Retina (tissue), 1 donor: ENCODE measurements around the gene ZNF319.
"Not testable (repeated sequence)": the region's sequence is repeated elsewhere in the genome, so short reads cannot be mapped to it uniquely, and the experiment has no call there.

Experiments
- DNase-seq: peaks from one replicate; pipeline ENCODE4 v3.0.0-alpha.2; 2016

Gene ZNF319

GRCh38 chr16:58020628-58021521, 20.4 kb upstream of the ZNF319 start:
- peak; percentile 88 for DNase-seq

DNA sequence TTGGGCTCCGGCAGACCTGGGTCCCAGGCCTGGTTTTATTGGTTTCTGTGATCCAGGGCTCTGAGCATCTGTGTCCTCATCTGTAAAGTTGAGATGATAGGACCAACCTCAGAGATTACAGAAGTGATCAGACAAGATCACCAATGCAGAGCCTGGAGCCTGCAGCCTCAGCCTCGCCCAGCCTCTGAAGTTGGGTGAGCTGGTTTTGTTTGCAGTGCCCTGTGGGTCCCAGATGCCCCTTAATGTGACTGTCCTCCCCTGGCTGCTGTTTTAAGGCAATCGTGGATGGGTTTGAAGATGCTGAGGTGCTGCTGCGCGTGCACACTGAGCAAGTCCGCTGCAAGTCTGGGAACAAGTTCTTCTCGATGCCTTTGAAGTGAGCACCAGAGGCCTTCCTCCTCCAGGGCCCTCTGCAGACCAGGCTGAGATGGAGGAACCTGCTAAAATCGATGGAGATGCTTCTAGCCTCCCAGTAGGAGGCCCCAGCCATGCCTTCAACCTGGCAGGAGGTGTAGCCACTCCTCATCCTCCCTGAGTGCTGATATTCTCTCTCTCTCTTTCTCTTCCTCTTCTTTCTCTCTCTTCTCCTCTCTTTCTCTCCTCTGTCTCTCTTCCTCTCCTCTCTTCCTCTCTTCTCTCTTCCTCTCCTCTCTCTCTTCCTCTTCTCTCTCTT, 19.5 kb upstream of the ZNF319 start:
- DNase-seq = no peak

DNA sequence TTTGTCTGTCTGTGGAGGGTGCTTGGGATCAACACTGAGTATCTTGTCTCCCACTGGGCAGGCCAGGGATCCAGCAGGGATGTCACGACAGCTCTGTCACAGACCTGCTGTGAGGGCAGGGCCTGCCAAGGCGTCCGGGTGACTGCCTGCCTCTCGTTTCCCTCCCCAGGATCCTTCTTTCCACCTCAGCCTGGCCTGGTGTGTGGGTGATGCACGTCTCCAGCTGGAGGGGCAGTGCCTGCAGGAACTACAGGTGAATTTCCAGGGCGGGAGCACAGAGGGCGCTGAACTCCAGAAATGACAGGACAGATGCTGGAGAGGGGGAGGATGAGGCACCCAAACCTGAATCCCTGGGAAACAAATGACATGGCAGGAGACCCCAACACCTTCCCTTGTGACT, 18.3 kb upstream of the ZNF319 start:
- no peak for DNase-seq

GRCh38 chr16:58016840-58017446, 16.5 kb upstream of the ZNF319 start:
- no peak for DNase-seq

DNA sequence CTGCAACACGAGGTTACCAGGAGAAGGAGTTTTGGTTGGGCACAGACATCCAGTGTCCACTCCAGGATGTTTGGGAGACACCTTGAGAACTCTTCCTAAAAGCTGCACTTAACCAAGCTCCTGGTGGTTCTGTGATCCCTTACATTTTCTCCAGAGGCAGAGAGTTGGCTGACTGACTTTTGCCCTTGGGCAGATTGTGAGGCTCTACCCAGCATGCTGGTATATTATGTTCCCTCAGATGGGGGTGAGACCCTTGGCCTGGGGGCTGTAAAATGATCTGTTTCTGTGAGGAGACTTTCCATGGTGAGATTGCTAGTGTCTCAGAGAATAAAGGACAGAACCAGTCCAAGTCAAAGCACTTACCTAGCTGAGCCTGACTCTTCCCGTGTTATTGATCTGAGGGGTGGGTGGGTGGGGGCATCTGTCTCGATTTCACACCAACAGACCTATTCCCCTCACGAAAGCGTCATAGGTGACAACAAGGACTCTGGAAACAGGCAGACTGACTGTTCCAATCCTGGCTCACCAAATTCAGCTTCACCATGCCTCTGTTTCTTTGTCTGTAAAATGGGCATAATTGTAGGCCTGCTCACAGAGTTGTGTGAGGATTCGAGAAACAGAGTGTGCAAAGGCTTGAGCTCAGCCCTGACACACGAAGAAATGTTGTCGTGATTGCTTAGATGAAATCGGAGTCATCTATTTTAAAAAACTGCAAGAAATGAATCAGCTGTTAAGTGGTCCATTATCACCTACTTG, 12.9 kb upstream of the ZNF319 start:
- no peak for DNase-seq

GRCh38 chr16:58012481-58012880, 12.0 kb upstream of the ZNF319 start:
- no peak for DNase-seq

GRCh38 chr16:58011652-58012051, 11.2 kb upstream of the ZNF319 start:
- DNase-seq = no peak

GRCh38 chr16:58010886-58011285, 10.4 kb upstream of the ZNF319 start:
- no peak for DNase-seq

DNA sequence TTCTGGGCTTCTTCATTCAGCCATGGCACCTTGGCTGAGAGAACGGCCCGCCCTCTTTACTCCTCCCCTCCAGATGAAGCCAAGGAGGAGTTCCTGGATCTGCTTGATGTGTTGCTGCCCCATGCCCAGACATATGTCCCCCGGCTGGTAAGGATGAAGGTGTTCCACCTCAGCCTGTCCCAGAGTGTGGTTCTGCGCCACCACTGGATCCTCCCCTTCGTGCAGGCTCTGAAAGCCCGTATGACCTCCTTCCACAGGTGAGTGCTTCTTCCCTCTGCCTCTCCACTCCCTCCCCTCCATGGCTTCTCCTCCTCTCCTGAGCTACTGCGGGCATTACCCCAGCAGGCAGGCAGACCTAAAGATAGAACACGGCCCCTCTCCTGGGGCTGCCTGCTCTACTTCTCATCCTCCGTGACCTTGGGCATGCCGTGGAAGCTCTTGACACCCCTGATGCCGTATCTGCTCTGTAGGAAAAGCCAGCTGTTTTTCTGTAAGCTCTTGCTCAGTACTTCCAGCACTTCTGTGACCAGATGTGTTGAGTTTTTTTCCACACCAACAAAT, 9.5 kb upstream of the ZNF319 start:
- DNase-seq = no peak

DNA sequence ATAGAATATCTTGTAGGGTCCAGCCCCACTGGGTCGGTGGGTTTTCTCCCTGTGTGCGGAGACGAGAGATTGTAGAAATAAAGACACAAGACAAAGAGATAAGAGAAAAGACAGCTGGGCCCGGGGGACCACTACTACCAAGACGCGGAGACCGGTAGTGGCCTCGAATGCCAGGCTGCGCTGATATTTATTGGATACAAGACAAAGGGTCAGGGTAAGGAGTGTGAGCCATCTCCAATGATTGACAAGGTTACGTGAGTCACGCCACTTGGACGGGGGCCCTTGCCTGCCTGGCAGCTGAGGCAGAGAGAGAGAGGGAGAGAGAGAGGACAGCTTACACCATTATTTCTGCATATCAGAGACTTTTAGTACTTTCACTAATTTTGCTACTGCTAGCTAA, 4.3 kb upstream of the ZNF319 start:
- not testable (repeated sequence) for DNase-seq

GRCh38 chr16:58002936-58003335, 2.5 kb upstream of the ZNF319 start:
- DNase-seq = no peak

DNA sequence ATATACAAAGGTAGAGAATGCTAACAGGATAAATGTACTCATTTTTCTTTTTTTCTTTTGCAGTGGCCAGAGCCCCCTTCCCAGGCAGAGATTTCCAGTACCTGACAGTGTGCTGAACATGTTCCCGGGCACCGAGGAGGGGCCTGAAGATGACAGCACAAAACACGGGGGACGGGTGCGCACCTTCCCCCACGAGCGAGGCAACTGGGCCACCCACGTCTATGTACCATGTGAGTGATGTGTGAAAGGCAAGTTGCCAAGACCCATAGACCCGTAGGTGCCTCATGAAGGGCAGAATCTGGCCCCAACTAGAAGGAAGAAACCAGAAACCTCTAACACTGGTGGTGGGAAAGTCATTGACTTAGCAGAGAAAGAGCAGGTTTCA, 1.9 kb upstream of the ZNF319 start:
- DNase-seq = no peak

DNA sequence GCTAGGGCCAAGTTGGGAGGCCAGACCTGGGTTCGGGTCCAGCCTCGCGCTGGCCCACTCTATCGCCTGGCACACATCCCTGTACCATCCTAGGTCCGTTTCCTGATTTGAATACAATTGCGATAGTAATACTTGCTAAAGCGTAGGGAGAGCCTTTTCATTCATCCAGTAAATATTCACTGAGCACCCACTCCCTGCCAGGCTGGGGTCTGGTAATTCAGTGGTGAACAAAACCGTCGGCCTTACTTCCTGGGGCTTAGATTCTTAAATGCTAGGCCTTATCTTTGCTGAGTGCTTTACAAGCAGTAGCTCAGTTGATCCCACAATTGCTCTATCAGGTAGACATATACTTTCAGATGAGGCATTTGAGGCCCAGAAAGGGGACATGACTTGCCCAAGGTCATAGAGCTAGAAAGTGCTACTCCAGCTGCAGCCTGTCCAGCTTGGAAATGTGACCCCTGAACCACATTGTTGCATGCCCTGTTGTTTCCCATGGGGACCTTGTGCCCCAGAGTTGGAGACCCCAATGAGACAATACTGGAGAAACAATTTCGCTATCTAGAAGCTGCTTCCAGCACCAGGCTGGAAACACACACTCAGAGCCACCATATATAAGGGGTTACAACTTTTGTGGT, 1.4 kb upstream of the ZNF319 start:
- DNase-seq = no peak

DNA sequence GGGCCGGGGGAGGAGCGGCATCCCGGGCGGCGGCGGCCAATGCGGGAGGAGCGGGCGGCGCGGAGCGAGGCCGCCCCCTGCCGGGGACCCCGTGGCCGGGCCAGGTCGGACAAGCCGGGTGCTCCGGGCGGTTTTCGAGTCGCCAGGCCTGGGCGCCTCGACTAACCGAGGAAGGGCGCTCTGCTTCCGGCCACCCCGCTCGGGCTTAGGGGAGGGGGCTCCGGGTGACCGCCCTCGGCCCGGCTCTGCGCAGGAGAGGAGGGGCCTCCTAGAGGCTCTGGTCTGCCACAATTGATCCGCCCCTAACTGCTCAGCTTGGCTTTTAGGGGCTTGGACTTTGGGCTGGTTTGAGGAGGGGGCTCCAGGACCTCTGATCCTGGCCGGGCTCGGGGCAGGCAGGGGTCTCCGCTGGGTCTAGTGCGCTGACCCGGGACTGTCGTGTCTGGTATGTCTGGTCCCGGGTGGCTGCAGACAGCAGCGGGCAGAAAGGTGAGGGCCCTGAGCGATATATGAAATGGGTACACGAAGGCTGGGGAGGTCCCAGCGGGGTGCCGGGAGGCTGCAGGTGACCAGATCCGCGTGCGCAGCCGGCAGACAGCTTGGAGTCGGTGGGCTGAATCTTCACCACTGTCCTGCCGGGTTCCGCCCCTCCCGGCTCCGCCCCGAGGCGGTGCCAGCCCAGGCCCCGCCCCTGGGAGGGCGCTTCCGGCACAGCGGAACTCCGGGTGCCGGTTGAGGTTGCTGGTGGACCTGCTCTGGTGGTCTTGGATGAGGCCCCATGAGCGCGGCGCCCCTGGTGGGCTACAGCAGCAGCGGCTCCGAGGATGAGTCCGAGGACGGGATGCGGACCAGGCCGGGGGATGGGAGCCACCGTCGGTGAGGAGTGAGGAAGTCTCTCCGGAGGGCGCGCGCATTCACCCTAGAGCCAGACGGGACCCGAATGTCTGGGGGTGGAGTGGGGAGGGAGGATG, 519 bp upstream of the ZNF319 start, which contains the start of gene USB1:
TSS of gene USB1 (plus strand) at position 702 of the 971 bp plus-strand sequence. CDS start at position 779, 77 bp downstream.
- DNase-seq = peak; percentile 95

- DNase-seq = peak; percentile 26
Observed at GRCh38 chr16:57999366-57999970, 1.0 kb downstream of the ZNF319 start.

GRCh38 chr16:57998992-57999365, 1.5 kb downstream of the ZNF319 start:
- DNase-seq = no peak

- DNase-seq = no peak
Observed at GRCh38 chr16:57998486-57998885, 2.0 kb downstream of the ZNF319 start.

DNA sequence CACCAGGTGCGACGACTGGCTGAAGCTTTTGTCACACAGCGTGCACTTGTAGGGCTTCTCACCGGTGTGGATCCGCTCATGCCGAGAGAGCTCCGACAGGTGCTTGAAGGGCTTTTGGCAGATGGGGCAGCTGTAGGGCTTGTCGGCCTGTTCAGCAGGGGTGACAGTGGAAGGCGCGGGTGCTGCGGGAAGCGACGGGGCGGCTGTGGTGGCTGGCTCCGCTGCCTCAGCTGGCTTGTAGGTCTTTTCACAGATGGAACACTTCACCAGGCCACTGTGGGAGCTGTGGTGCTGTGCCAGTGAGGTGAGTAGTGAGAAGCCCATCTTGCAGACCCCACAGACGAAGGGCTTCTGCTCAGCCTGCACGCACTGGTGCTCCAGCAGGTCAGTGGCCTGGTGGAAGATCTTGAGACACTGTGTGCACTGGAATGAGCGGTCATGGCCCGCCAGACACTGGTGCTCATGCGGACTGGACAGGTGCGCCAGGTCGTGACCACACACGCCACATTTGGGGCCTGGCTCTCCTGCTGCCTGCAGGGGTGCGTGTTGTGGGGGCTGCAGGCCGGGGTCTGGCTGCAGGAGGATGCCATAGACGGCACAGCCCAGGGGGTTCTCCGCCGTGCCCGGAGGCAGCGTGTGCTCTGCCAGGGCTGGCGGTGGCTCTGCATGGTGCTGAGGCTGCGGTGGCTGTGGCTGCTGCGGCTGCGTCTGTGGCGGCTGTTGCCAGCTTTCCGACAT, 2.8 kb downstream of the ZNF319 start:
- DNase-seq = no peak

DNA sequence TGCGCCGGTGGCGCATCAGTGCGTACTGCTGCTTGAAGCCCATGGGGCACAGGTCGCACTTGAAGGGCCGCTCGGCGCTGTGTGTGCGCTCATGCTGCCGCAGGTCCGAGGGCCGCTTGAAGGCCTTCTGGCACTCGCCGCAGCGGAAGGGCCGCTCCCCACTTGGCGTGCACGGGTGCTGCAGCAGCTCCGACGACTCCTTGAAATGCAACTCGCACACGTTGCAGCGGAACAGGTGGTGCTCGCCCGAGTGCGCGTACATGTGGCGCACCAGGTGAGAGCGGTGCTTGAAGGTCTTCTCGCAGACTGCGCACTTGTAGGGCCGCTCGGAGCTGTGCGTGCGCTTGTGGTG, 3.3 kb downstream of the ZNF319 start:
- DNase-seq = no peak
